NCI-H82 treated with DMSO at 0.1 percent for 48 hours (cell line): ENCODE data around the gene NSF.
A peak's percentile ranks its signal among the peaks of the same experiment; 100 is the strongest.
"Not testable (repeated sequence)": the region's sequence is repeated elsewhere in the genome, so short reads cannot be mapped to it uniquely, and the experiment has no call there.

ENCODE experiments used
- DNase-seq: peaks from one replicate; lab custom pipeline; 2025; ENCODE audit not compliant: unreplicated experiment; lab: John Stamatoyannopoulos, UW

NSF gene

DNA sequence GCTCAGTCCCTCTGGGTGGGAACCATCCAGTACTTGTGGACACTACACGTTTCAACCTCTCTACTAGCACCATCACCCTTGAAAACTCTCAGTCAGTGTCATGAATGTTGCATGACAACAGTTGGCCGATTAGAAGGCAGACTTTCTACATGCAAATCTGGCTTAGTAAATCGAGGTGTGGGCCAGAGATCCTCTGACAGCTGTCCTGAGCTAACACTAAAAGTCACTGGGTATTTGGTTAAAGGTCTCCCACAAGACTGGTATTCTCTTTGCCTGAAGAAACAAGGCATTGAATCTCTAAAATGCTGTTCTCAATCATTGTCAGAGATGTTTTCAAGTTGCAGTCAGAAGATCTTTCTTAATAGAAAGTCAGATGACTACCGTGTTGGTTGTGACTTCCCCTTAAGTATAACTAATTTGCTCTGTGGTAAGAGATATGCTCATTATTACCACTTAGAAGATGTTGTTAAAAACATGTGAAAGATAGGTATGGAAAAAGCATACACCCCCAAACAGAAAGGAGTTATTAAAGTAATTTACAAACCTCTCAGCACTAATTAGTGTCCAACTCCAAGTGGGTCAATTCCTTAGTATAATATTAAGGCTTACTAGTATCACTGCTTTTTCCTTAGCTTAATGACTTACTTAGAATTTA is 165.7 kb downstream of the NSF start:
- DNase-seq = no peak

DNA sequence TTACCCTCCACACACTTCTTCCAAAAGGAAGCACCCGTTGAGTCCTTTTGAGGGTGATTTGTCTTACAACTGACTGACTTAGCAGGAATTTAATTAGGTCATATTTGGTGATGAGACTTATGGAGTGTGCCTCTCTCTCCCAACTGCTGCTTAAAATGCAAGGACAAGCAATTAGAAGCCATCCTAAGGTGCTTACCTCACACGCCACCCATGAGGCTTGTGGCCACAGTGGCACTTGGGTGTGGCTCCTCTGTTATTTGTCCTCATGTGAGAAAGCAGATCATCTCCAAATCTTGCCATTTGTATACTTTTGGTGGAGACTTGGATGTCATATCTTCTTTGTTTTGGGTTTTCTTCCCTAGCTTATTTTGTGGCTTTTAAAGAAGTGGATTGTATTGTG is 166.4 kb downstream of the NSF start:
- DNase-seq = no peak

DNA sequence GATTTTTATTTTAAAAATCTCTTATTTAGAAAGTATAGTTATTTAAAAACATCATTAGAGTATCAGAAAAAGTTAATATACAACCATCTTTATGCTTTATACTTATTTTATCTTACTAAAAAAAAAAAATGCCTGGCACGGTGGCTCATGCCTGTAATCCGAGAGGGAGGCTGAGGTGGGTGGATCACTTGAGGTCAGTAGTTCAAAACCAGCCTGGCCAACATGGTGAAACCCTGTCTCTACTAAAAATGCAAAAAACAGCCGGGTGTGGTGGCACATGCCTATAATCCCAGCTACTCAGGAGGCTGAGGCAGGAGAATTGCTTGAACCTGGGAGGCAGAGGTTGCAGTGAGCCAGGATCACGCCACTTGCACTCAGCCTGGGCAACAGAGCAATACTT is 167.1 kb downstream of the NSF start:
- not testable (repeated sequence) for DNase-seq

DNA sequence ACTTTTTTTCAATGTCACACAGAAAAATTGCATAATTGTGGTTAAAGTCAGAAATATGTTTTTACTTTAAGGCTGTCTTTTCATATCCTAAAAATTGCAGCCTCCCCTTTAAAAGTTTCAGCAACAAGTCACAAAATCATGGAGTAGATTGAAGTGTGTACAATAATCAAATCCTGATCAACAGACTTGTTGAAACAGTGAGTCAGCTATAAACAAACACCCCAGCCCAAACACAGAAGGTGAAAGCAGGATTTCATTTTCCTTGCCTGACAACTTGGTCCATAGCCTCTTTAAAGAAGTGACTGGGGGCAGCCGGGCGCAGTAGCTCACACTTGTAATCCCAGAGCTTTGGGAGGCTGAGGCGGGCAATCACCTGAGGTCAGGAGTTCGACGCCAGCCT is 168.1 kb downstream of the NSF start:
- no peak for DNase-seq

DNA sequence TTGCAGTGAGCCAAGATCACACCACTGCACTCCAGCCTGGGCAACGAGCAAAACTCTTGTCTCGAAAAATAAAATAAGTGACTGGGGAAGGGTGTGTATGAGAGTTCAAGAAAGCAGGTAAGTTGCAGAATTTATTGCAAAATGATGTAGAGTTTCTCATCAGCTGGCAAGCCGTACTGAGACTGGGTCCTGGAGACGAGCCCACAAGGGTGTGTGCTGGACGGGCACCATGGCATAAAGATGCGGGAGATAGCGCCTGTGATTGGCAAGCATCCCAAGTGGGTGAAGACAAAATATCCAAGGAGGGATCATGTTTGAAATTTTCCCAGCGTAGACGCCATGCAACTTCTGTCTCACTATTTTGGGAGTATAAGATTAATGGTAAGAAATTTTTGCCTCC is 168.7 kb downstream of the NSF start:
- no peak for DNase-seq

DNA sequence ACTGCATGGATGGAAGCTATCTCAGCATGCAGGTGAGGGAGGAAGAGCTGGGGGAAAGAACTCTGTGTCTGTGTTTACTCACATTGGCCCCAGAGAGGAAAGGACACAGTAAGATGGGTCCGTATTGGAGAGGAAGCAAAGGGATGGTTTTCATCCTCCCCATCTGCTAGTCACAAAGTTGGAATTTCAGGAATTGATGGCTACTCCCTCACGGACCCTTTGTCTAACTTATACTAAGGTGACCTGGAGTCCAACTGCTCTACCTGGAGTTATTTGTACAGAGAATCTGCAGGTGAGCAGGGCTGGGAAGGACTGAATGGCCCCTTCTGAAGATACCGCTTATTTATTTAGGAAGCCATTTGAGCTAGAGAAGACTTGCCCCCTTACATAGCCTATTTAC is 172.9 kb downstream of the NSF start:
- DNase-seq = no peak

DNA sequence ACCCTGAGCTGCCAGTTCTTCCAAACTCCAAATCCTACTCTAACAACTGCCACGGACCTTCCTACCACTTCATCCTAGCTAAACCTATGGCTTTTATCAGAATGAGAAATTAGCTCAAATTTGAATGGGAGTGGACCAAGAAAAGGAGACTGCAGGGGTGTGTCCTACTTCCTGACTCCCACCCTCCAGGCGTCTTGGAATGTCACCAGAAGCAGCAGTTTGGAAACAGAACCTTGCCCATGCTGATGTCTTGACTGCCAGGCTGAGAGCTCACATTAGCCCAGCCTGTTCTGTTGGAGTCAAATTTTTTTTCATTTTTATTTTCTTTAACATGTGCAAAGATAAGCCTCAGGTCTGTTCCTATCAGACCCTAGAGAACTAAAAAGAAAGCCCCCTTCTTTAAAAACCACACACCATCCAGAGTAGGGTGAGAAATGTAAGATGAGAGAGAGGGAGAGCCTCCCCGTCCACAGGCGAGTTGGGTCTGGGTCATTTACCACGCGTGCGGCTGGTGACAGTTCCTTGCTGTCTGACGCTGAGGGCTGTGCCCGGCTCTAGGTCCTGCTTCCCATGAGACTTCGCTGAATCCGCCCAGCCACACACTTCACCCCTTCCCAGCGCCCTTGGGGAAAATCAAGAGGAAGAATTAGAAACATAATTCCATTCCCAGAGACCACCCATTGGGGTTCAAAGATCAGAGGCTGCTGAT is 173.7 kb downstream of the NSF start:
- DNase-seq = no peak

DNA sequence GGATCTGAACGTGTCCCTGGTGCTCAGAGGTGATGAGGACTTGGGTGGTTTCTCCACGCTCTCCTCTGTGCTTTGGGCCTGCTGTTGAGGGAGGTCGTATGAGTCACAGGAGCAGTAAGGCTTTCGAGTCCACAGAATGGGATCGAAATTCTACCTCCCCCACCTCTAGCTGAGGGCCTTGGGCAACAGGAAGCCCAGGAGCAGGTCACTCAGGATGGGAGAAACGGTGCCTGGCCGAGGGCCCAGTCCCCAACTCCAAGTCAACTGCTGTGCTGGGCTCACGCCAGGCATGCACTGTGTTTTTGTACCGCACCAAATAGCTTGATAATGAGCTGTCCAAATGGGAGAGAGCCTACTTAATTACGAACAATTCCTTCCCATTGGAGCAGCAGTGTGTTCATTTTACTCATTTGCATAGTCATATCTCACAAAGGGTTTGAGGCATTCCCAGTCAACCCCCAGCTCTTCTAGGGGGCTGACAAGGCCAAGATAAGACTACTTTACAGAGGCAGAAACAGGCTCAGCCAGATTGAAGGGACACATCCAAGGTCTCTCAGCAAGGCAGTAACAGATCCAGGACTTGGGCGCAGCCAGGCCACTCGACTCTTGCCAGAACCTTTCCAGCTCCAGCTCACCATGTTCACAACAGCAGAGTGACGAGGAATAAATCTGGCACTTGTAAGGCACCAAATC is 174.4 kb downstream of the NSF start:
- no peak for DNase-seq

DNA sequence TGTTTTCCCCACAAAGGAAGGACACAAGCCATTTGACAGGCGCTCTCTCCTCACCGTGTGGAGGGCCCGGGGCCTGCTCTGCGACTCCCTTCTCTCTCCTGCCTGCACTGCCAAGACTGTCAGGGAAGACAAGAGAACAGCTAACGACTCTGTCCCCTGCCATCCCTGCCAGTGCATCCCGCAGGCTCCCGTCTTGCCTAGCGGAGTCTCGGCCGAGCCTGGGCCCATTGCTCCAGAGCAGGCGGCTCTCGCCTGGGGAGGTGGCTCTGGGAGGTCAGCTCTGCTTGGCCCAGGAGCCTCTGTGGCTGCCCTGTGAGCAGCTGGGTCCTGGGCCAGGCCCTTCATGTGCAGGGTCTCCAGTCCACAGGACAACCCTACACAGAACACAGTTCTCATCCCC is 175.0 kb downstream of the NSF start:
- DNase-seq = no peak

DNA sequence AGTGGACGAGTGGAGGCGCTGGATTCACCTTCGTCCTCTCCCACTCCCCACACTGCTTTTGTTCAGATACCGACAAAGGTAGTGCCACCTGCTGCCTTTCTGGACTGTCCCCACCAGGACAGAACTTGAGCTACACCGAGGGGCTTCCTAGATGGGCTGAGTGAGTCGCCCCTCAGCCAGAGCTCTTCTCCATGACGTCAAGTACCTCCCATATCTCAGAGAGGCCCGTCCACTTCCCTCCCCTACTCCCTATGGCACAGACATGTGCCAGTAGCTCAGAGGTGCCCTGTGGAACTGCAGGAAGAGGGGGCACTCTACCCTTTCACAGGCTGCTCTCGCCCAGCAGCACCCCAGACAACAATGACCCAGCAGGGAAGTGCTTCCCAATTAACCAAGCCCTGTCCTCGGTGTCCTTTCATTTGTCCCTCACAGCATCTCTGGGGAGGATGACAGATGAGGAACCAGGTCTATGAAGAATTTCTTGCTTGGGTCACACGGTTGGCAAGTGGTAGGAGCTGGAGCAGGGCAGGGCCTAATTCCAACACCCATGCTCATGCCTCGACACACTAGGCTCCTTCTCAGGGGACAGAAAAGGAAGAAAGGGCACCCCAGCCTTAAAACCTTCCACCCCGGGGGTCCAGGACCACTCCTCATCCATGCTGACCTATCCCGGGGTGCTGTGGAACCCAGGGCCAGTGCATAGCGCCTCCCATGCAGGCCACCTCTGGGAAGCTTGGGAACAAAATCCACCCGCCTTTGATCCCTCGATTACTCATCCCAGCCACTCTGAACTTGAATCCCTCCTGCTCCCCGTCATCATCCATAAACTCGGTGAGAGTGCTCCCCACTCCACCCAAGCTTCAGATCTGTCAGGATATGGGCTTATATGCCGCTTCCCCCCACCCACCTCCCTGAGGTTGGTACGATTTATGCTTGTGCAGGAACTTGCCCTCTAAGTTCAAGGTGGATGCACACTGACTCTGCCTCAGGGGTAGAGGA is 176.3 kb downstream of the NSF start:
- no peak for DNase-seq

DNA sequence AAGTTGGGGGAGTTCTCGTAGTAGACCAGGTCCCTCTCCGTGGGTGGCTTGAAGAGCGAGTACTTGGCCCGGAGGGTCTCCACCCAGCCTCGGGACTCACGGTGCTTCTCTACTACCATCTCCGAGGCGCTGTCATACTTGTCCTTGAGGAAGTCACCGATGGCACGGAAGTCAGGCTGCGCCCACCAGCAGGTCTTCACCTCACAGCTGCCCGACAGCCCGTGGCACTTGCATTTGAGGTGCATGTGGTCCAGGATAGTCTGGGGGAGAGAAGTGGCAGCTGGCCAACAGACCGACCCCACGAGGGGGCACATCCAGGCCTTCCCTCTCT is 178.0 kb downstream of the NSF start:
- DNase-seq = no peak

DNA sequence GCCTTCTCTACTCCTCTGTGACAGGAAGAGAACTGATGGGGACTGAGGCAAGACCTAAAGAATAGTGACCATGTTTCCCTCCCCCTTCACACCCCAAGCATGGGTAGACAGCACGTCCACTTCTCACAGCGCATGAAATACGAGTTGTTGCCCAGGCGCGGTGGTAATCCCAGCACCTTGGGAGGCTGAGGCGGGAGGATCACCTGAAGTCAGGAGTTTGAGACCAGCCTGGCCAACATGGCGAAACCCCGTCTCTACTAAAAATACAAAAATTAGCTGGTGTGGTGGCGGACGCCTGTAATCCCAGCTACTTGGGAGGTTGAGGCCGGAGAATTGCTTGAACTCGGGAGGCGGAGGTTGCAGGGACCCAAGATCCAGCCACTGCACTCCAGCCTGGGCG is 178.4 kb downstream of the NSF start:
- DNase-seq = not testable (repeated sequence)

DNA sequence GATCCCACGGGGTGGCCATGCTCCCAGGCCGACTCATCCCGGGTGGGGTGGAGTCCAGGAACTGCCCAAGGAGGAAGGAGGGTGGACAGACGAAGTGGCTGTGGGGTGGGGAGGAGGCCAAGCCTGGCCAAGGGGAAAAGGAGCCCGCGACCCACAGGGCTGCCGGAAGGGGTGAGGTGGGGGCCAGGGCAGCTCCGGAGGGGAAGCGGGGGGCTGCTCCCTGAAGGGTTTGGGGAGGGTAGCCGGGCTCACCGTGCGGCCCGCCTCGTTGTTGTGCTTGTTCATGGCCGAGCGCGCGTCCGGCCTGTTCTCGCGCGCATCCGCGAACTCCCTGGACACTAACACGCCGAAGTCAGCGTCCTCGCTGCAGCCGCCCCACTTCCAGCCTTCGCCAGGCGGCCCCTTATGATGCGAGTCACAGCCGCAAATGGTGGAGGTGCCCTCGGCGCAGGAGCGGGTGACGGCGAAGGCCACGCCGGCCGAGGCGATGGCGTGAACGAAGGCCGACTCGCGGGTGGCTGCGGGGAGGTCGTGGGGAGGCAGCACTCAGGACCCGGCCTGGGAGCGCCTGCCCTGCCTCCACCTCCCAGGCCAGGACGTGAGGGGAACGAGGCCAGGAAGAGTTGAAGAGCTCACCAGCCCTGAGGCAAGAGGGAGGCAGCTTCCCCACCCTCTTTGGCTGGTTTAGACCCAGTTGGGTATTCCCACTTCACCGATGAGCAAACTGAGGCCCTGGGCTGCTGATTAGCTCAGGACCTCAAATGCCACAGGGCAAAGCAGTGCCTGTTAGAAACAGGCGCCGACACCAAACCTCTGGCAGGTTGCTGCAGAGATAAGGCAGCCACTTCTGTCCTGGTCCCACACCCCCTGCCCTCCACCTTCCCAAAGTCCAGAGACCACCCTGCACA is 179.3 kb downstream of the NSF start:
- DNase-seq = no peak

DNA sequence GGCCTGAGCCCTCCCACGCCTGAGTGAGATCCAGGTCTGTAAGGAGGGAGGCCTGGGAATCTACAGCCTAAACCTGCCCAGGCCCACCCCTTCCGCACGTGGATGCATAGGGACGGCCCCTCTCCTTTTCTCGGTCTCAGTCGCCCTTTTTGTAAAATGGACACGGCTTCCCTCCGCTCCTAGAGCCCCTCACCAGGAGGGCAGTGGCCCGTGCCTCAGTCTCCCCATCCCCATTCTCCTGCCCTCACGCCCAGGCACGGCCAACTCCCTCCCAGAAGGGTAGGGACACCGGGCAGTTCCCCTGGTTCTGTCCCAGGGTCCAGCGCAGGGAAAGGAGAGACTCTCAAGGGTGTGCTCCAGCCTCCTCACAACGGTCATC is 180.0 kb downstream of the NSF start:
- no peak for DNase-seq

DNA sequence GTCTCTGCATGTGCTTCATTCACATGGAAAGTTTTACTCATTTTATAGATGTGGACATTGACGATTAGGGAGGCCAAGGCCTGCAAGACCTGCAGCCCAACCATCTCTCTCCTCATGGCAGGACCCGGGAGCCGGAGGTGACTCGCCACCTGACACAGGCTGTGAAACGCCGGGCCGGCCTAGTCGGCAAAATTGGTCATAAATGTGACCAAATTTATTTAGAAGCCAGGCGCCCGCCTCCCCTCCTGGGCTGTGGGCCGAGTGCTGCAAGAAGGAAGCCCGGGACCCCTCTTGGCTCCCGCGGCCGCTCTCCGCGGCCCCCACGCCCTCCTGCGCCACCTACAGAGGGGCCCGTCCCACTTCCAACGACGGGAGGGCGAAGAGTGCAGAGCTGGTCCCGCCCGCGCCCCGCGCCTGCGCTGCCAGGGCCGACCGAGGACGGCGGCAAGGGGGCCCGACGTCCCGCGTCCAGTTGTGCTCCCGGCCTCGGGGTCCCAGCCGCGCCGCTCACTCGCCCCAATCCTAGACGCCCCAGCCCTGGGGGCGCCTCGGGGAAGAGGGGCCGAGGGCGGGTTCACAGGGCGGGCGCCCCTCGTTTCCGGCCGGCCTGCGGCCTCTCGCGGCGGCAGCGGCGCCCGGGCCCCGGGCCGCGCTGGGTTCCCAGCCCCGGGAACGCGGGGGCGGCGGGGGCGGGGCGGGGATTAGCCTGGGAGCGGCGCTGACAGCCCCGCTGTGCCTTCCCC is 180.5 kb downstream of the NSF start:
- no peak for DNase-seq

DNA sequence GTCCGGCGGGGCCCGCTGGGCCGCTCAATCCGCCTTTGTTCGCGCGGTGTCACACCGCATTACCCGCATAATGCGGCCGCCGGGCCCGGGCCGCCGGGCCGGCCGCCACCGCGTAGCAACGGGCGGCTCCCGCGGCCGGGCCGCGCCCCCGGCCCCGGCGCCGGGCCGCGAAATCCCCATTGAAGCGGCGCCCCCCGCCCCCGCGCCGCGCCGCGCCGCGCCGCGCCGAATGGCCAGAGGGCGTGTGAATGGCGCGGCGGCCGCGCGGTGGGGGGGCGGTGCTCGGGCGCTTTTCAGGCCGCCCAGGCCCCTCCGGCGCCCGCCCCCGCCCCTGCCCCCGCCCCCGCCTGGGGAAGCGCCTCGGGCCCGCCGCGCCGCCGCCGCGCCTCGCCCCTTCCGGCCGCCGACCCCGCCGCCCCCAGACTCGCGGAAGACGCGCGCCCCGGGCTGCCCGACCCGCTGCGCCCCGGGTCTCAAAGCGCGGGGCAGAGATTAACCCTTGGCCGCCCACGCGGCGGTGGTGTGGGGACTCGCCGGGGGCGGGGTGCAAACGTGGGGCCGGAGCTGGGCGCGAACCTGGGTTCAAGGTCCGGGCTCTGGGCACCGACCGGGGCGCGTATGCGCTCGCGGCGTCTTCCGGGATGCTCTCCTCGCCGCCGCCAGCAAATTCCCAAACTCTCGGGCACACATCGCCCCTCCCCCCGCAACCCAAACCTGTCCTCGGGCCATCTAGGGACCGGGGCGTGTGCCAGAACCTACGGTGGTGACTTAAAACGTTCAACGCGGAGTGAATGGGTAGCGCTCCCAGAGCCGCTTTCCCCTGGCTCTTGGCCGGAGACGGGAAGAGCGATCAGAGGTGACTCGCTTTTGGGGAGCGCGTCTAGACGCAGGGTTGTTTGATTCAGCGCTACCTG is 181.3 kb downstream of the NSF start:
- peak; percentile 3 for DNase-seq

DNA sequence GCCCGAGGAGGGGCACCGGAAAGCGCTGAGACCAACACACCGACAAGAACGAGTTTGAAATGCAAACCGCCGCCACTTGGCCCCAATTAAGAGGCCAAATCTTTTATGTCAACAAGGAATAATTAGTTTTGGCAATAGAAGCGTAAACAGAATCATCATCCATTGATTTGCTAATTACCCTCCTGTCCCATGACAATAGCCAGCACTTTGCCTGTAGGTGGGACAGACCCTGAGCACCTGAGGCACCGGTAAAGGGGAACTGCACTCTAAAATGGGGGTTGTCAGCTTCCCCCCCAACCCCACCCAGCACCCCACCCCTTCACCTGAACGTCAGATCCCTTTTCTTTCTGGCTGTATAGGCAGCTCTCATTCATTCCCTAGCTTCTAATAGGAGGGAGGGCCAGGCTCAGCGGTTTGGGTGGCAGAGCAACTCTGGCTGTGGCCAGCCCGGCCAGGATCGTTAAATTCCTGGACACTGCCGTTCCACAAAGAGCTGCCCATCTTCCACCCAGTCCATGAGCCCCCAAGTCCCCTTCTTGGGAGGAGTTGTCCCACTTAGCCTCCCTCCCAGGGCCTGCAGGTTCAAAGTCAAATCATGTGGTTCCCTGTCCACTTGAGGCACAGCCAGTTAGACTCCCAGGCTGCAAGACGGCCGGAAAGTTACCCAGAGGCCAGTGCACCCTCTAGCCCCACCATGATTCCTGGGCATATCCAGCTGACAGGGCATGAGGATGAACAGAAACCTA is 182.2 kb downstream of the NSF start:
- no peak for DNase-seq

DNA sequence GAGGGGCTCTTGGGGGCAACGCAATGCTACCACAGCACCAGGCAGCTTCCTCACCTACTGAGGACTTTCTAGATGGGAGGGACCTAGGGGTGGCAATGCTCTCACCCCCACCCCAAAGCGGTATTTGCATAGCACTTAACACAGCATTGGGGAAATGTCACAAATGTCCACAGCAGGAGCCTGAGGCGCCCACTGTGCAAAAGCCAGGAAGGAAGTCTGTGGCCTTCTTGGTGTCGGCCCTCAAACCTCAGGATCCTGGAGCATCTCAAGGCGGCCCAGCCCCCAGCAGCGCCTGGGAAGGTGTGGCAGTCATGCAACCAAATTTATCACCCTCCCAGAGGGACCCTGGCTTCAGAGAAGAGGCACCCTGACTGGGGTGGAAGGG is 182.7 kb downstream of the NSF start:
- no peak for DNase-seq
